Superior temporal gyrus (tissue), 1 donor: Measurements from ENCODE around the gene ZNF862.
"Not testable (repeated sequence)": the region's sequence is repeated elsewhere in the genome, so short reads cannot be mapped to it uniquely, and the experiment has no call there.

Experiments
- DNase-seq: peaks from one replicate; pipeline ENCODE4 v3.0.0-alpha.2; 2016; ENCODE audit errors: extremely low spot score

The ZNF862 gene

DNA sequence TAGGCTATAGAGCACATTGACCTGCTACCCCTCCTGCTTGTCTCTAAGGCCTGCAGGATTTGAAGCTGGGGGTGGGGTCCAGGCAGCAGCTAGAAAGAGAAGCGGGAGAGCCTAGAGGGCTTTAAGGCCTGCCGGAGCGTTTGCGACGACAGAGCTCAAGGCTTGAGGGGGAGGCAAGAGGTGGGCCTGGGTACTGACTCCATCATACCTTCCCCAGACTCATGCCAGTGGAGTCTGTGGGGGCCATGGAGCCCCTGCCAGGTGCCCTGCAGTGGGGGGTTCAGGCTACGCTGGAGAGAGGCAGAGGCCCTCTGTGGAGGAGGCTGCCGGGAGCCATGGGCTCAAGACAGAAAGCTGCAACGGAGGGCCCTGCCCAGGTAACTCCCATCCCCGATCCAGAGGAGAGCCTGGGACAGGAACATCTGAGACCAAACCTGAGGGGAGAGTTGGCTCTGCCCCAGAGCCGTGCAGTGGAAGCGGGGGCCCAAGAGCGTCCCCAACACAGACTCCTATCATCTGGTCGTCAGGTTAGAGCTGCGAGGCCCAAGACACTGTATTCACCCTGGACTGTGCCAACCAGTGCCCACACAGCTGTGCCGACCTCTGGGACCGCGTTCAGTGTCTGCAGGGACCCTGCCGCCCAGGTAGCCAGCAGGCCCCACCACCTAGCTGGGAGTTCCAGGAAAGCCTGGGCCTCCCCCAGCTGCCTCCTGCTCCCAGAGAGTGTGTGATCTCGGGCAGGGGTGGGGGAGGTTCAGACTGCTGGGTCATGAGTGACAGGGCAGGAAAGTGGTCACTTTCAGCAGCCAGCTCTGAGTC, 13.2 kb upstream of the ZNF862 start:
- DNase-seq, result no peak

DNA sequence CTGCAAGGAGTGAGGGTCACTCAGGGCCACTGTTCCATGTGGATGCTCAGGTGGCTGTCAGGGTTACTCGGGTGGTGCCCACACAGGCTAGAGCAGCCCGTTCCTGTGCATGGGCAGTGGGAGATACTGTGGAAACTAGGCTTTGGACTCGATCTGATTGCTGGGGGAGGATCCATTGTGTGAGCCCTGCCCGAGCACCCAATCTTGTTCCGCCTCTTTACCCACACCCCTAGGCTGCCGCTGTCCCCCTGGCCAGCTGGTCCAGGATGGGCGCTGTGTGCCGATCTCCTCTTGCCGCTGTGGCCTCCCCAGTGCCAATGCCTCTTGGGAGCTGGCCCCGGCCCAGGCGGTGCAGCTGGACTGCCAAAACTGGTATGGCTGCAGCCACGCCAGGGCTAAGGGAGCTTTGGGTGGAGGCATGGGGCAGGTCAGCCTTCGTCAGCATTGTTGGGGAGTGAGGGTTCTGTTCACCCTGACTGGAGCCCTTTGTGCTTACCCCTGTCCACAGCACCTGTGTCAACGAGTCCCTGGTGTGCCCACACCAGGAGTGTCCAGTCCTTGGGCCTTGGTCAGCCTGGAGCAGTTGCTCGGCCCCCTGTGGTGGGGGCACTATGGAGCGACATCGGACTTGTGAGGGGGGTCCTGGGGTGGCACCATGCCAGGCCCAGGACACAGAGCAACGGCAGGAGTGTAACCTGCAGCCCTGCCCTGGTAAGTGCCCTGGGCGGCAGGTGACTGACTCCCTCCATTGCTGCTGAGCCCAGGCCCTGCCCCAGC, 12.4 kb upstream of the ZNF862 start:
- no peak for DNase-seq

DNA sequence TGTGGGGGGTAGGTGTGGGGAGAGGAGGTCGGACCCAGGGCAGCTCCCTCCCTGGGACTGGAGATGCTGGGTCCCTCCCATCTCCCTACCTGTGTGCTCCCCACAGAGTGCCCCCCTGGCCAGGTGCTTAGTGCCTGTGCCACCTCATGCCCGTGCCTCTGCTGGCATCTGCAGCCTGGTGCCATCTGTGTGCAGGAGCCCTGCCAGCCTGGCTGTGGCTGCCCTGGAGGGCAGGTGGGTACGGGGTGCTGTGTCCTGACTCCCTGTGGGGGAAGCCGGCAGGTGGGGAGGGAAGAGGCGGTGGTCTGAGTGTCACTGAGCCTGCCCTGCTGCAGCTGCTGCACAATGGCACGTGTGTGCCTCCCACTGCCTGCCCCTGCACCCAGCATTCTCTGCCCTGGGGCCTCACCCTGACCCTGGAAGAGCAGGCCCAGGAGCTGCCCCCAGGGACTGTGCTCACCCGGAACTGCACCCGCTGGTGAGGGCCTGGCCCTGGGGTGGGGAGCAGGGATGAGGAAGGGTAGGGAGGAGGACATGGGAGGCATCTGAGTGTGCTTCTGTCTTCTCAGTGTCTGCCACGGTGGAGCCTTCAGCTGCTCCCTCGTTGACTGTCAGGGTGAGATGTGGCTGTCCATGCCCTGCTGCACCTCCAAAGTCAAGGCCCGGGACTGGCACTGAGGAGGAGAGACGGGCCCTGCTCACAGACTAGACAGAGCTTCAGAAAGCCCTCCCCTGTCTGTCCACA, 11.7 kb upstream of the ZNF862 start:
- no peak for DNase-seq

DNA sequence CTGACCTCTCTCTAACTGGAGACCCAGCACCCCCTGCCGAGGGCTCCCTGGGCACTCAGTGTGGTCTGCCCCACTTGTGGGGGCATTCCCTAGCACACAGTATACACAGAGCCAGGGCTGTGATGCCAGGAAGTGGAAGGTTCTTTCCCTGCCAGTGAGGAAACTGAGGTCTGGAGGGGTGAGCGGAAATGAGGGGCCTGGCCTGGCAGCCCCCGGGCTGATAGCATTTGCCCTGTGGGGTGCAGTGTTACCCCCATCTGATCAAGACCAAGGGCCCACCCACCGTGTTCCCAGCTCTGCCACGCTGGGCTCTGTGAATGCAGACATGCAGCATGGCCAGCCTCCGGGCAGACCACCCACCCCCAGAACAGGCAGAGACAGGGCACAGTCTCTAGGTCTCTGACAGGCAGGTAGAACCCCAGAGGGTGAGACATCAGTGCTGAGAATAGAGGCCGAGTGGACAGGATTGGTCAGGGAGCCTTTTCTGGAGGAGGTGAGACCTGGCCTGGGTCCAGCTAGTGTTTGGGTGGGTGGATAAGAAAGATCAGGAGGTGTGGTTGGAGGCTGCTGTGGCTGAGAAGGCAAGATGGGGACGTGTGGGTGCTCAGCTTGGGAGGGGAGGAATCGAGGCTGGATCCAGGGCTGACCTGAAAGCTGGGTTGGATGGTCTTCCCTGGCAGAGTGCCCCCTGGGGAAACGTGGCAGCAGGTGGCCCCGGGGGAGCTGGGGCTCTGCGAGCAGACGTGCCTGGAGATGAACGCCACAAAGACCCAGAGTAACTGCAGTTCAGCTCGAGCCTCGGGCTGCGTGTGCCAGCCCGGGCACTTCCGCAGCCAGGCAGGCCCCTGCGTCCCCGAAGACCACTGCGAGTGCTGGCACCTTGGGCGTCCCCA, 10.8 kb upstream of the ZNF862 start:
- no peak for DNase-seq

DNA sequence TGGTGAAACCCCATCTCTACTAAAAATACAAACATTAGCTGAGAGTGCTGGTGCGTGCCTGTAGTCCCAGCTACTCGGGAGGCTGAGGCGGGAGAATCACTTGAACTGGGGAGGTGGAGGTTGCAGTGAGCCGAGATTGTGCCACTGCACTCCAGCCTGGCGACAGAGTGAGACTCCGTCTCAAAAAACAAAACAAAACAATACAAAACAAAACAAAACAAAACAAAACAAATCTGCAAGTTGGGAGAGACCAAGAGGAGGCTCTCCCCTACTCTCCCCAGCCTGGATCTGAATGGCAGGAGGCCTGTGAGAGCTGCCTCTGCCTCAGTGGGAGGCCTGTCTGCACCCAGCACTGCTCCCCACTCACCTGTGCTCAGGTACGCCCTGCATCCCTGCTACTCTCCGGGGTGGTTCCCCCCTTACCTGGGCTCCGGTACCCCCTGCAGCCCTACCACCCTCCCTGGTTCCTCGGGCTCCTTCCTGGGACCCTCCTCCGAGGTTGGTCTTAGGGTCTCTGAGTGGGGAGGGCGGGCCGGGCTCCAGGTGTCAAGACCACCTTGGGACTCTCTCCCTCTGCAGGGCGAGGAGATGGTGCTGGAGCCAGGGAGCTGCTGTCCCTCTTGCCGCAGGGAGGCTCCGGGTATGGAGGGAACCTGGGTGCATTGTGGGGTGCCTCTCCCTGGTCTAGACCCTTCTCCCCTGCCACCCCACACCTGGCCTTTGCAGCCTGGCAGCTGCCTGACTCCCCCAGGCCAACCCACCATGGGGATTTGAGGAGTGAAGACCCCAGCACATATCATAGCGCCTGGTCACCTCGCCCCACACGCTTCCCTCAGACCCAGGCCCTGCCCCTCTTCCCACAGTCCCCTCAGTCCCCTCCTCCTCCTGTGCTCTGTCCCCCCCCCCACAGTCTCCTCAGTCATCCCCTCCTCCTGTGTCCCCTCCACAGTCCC, 9.5 kb upstream of the ZNF862 start:
- DNase-seq, result no peak

DNA sequence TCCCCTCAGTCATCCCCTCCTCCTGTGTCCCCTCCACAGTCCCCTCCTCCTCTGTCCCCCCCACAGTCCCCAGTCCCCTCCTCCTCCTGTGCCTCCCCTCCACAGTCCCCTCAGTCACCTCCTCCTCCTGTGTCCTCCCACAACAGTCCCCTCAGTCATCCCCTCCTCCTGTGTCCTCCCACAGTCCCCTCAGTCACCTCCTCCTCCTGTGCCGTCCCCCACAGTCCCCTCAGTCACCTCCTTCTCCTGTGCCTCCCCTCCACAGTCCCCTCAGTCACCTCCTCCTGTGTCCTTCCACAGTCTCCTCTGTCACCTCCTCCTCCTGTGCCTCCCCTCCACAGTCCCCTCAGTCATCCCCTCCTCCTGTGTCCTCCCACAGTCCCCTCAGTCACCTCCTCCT, 7.6 kb upstream of the ZNF862 start:
- not testable (repeated sequence) for DNase-seq

DNA sequence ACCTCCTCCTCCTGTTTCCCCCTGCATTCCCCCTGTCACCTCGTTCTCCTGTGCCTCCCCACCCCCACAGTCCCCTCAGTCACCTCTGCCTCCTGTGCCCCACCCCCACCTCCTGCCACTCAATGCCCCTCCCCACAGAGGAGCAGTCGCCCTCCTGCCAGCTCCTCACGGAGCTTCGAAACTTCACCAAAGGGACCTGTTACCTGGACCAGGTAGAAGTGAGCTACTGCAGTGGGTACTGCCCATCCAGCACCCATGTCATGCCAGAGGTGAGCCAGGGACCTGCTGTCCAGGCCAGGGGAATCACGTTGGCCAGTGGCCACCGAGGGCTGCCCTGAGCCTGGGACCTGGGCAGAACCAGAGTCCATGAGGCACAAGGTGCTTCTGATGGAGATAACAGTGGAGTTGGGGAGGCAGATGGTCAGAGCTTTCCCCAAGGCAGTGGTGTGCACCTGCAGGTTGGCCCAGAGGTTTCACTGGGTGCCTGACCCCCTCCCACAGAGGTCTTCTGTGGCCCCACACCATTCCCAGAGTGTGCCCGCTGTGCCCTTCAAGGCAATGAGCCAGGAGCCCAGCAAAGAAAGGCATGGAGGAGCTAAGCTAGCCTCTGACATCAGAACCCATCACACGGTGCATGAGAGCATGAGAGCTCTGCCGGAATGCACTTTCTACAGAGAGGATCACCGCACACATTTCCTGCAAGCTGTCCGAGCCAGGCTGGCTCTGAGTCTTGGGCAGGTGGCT, 7.0 kb upstream of the ZNF862 start:
- no peak for DNase-seq

DNA sequence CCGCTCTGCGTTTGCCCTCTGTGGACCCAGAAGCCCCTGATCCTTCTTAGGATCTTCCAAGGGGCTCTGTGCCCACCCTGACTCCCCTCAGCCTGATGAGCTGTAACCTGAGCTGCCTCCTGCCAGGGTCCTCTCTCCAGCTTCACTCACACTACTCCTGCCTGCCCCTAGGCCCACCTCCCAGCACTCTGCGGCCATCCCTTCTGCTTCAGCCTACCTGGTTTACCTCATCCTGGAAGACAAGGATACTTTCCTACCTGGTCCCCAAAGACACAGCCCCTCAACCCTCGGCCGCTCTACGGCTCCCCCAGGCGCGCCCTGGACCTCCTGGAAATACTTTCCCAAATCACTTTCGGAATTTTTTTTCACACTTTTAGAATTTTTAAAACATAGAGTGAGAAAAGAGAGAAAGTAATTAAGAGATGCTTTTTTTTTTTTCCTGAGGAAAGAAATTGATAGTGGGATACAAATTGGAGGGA, 6.4 kb upstream of the ZNF862 start:
- DNase-seq, result no peak

DNA sequence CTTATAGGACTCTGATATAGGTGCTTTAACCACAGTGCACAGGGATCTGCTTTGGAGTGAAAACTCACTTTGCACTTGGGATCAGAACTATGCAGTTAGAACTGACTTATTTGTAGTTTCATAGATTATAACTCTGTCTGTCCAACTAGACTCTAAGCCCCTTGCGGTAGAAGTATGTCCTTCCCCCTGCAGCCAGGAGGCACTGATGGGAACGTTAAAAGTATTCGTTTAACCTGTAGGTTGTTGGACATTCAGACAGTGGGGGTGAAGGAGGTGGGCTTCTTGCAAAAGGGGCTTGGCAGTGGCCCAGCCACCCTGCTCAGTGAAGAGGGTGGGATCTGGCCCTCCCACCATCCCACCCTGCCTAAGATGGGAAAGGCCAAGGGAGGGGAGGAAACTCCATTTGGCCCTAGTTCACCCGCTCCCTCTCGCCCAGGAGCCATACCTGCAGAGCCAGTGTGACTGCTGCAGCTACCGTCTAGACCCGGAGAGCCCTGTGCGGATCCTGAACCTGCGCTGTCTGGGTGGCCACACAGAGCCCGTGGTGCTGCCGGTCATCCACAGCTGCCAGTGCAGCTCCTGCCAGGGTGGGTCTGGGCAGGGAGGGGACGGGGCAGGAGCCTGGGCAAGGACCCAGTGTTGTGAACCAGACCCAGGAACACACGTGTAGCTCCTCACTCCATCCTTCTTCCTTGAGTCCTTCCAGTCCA, 5.7 kb upstream of the ZNF862 start:
- no peak for DNase-seq

DNA sequence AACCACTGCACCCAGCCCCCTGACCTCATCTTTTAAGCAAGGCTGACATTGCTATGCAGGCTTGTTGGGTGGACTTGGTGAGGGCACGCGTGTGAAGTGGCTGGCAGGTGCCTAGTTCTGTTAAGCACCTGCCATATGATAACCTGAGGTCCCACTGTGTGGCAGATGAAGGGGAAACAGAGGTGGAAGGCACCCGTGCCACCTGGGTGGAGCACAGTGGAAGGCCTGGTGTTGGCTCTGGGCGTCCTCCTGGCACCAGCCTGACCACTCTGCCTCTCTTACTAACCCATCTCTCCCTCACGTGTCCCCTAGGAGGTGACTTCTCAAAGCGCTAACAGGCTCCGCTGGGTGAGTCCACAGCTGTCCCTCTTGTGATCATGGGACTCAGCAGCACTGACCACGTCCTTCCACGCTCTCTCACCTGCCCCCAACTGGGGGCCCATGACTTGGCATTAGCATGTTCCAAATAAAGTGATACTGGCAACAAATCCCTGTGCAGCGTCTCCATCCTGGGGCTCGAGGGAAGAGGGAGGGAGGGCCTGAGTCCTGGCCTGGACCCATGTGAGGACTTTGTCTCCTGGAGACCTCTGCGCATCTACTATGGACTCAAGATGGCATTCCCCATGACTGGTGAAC, 4.6 kb upstream of the ZNF862 start:
- DNase-seq, result no peak

DNA sequence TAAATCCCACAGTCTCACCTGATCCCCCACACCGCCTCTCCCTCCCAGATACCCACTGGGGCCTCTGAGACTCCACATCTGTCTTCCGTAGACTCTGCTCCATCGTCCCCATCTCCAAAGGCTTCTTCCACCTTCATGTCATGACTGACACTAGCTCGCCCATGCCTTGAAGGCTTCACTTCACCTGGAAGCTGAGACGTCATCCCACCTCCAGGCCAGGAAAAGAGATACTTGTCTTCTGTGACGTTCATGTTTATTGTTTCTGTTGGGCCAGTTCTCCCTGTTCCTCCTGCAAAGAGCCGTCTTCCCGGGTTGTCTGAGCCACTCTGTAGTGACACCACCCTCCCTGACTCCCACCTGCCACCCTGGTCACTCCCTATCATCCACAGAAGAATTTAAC, 3.6 kb upstream of the ZNF862 start:
- no peak for DNase-seq

DNA sequence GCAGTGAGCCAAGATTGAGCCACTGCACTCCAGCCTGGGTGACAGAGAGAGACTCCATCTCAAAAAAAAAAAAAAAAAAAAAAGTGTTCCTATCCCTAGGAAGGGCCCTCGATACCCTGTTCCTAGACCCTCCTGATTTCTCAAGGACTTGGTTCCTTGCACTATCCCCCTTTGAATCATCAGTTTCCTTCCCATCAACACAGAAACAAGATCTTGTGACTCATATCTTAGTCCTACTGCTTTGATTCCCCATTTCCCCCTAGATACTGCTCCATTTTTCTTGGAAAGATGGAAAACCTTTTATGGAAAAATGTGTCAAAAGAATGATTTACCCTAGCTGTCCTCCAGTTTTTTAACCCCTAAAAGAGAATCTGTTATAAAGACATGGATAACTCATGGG, 1.7 kb upstream of the ZNF862 start:
- DNase-seq, result no peak

DNA sequence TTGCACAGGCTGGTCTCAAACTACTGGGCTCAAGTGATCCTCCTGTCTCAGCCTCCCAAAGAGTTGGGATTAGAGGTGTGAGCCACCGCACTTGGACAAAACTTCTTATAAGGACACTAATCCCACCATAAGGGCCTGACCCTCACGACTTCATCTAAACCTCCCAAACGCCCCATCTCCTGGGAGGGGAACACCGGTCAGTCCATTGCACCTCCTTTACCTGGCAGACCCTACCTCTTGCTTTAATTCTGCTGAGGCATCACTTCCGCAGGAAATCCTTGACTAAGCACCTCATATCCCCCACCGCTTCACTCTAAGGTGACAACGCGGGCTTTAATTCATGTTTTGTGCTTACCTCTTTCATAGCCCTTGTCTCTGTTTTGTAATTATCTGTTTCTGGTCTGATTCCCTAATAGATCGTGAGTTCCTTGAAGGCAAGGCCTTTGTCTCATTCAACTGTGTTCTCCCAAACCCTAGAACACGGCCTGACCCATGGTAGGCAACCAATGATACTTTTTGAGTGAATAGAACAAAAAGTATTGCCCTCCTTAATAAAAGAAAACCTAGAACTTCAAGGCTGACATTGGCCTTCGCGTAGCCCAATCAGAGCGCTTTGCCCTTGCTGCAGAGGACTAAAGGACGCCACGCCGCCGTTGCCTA, 481 bp upstream of the ZNF862 start:
- no peak for DNase-seq

DNA sequence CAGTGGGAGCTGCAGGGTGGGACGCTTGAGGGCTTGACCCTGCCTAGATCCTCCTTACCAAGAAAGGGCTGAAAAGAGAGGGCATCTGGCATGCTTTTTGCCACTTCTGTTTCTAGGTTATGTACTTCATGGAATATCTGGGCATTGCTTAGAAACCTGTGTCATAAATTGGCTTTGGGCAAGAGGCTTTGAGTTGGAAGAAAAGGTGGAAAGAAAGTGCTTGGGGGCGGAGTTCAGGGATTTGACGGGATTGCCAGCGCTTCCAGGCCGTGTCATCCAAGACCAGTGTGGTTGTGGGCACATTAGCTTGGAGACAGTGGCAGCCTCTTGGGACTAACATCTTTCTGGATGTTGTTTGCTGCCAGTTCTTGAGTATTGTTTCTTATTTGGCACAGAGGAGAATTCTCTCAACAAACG, 825 bp downstream of the ZNF862 start:
- no peak for DNase-seq

DNA sequence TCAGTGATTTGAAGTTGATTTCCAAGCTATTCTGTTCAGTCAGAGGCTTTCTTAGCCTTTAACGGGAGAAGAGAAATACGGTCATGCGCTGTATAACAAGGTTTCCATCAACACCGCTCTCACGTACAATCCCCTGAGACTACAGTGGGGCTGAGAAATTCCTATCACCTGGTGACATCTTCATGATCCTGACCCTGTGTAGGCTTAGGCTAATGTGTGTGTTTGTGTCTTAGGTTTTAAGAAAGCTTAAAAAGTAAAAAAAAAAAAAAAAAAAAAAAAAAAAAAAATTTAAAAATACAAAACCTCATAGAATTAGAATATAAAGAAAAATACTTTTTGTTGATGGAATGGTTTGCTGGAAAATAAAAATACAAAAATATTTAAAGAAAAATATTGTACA, 1.8 kb downstream of the ZNF862 start:
- no peak for DNase-seq

DNA sequence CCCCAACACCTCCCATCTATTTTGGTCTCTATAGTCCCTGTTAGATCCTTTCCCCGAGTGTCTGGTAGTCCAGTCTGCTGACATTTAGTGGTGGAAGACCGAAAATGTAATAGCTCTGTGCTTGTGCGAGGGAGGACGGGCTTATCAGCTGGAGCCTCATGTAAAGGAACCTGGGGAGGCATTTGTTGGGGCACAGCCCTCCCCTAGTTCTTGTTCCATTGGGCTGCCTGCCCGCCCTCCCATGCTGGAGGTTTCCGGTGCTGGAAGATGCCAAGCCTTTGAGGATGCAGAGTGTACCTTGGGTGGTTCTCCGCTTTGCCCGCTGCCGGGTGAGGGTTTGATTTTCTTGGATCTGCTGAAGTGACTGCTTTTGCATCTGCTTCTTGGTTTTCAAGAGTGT, 5.4 kb downstream of the ZNF862 start:
- DNase-seq, result no peak

DNA sequence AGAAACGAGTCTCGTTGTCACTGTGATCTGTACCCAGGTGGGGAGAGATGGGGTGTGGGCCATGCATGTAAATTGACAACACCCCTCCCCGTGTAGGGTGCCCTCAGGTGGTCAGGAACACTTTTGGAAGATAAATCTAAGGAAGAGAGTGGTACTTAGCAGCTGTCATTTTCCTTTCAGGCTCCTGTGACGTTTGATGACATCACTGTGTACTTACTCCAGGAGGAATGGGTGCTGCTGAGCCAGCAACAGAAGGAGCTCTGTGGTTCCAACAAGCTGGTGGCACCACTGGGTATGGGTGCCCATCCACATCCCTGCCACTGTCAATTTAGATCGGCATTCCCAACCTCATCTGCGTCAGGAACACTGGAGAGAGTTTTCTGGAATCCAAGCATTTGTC, 6.3 kb downstream of the ZNF862 start:
- no peak for DNase-seq
